Measurements from ENCODE around the gene MORN1.

Gene MORN1

GRCh38 chr1:2290171-2290578 is 101.2 kb downstream of the MORN1 start:
- DNase-seq (ENCODE audit: low spot score), result no peak
- in situ Hi-C loops (cut with MboI; ENCODE audit: low pct_unique_long_range_greater_than_20kb, low sequenced_read_pairs, unreplicated experiment), result no loop called here
- no peak for TF ChIP-seq CTCF (IDR thresholded peaks at IDR 0.05; ENCODE audit: extremely low read depth, insufficient read depth, missing control alignments)

GRCh38 chr1:2289607-2290006 is 101.7 kb downstream of the MORN1 start:
- TF ChIP-seq CTCF (IDR thresholded peaks at IDR 0.05; ENCODE audit: extremely low read depth, insufficient read depth, missing control alignments), result no peak
- DNase-seq (ENCODE audit: low spot score), result no peak
- in situ Hi-C loops (cut with MboI; ENCODE audit: low pct_unique_long_range_greater_than_20kb, low sequenced_read_pairs, unreplicated experiment), result no loop called here

- in situ Hi-C loops (cut with MboI; ENCODE audit: low pct_unique_long_range_greater_than_20kb, low sequenced_read_pairs, unreplicated experiment), result no loop called here
- TF ChIP-seq CTCF (IDR thresholded peaks at IDR 0.05; ENCODE audit: extremely low read depth, insufficient read depth, missing control alignments), result no peak
- DNase-seq (ENCODE audit: low spot score), result no peak
Measured at GRCh38 chr1:2288816-2289536, 102.4 kb downstream of the MORN1 start.

- TF ChIP-seq CTCF (IDR thresholded peaks at IDR 0.05; ENCODE audit: extremely low read depth, insufficient read depth, missing control alignments), result no peak
- in situ Hi-C loops (cut with MboI; ENCODE audit: low pct_unique_long_range_greater_than_20kb, low sequenced_read_pairs, unreplicated experiment), result no loop called here
- no peak for DNase-seq (ENCODE audit: low spot score)
Measured at GRCh38 chr1:2288311-2288710, 103.0 kb downstream of the MORN1 start.

- no peak for TF ChIP-seq CTCF (IDR thresholded peaks at IDR 0.05; ENCODE audit: extremely low read depth, insufficient read depth, missing control alignments)
- no peak for DNase-seq (ENCODE audit: low spot score)
- in situ Hi-C loops (cut with MboI; ENCODE audit: low pct_unique_long_range_greater_than_20kb, low sequenced_read_pairs, unreplicated experiment), result no loop called here
Measured at GRCh38 chr1:2287649-2288048, 103.7 kb downstream of the MORN1 start.

GRCh38 chr1:2286923-2287322 is 104.4 kb downstream of the MORN1 start:
- no peak for TF ChIP-seq CTCF (IDR thresholded peaks at IDR 0.05; ENCODE audit: extremely low read depth, insufficient read depth, missing control alignments)
- in situ Hi-C loops (cut with MboI; ENCODE audit: low pct_unique_long_range_greater_than_20kb, low sequenced_read_pairs, unreplicated experiment), result no loop called here
- no peak for DNase-seq (ENCODE audit: low spot score)
